ENCODE measurements around the gene JAK1.
"Not testable (repeated sequence)": the region's sequence is repeated elsewhere in the genome, so short reads cannot be mapped to it uniquely, and the experiment has no call there.

JAK1 gene

DNA sequence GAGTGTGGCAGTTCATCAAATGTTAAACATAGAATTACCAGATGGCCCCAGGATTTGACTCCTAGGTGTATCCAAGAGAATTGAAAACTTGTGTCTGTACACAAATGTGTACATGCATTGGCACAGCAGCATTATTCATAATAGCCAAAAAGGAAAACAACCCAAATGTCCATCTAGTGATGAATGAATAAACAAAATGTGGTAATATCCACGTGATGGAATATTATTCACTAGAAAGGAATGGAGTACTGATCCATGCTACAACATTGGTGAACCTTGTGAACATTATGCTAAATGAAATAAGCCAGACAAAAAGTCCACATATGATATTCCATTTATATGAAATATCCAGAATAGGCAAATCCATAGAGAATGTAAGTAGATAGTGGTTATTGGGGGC, 143.7 kb downstream of the JAK1 start:
- no peak overlapping the region for H3K4me3 ChIP-seq (ENCODE audit: insufficient read length, low read depth)
- no peak for TF ChIP-seq SUZ12 (IDR thresholded peaks at IDR 0.05; ENCODE audit: extremely low read depth, insufficient read depth, insufficient read length)
- no peak for TF ChIP-seq YY1 (IDR thresholded peaks at IDR 0.05; ENCODE audit: insufficient read depth, insufficient read length)
- no peak for TF ChIP-seq ZNF274 (IDR thresholded peaks at IDR 0.05; ENCODE audit: low read depth, low read length)
- H3K27me3 ChIP-seq (ENCODE audit: insufficient read depth, insufficient read length), result no peaks in the 10 kb centered on the region
- peaks cover 2% of the 10 kb centered on the region for H3K36me3 ChIP-seq (ENCODE audit: insufficient read depth, insufficient read length, low read length)
- H3K4me1 ChIP-seq (ENCODE audit: insufficient read depth, insufficient read length), result no peaks in the 10 kb centered on the region
- H3K9ac ChIP-seq (ENCODE audit: insufficient read length, low read depth), result no peak overlapping the region
- no peak for DNase-seq (ENCODE audit: low read depth, low spot score)
- no peaks in the 10 kb centered on the region for H3K9me3 ChIP-seq (ENCODE audit: insufficient read depth, low read length)

DNA sequence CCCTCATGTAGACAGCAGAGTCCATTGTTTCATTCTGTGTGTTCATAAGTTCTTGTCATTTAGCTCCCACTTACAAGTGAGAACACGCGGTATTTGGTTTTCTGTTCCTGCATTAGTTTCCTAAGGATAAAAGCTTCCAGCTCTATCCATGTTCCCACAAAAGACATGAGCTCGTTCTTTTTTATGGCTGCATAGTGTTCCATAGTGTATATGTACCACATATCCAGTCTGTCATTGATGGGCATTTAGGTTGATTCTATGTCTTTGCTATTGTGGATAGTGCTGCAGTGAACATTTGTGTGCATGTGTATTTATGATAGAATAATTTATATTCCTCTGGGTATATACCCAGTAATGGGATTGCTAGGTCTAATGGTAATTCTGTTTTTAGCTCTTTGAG, 145.8 kb downstream of the JAK1 start:
- not testable (repeated sequence) for H3K4me3 ChIP-seq (ENCODE audit: insufficient read length, low read depth); H3K9ac ChIP-seq (ENCODE audit: insufficient read length, low read depth); DNase-seq (ENCODE audit: low read depth, low spot score); H3K27me3 ChIP-seq (ENCODE audit: insufficient read depth, insufficient read length); H3K4me1 ChIP-seq (ENCODE audit: insufficient read depth, insufficient read length); H3K9me3 ChIP-seq (ENCODE audit: insufficient read depth, low read length); H3K36me3 ChIP-seq (ENCODE audit: insufficient read depth, insufficient read length, low read length)

- peaks cover 18% of the 10 kb centered on the region for H3K36me3 ChIP-seq (ENCODE audit: insufficient read depth, insufficient read length, low read length)
- H3K9me3 ChIP-seq (ENCODE audit: insufficient read depth, low read length); H3K4me3 ChIP-seq (ENCODE audit: insufficient read length, low read depth); H3K9ac ChIP-seq (ENCODE audit: insufficient read length, low read depth); H3K27me3 ChIP-seq (ENCODE audit: insufficient read depth, insufficient read length); DNase-seq (ENCODE audit: low read depth, low spot score); H3K4me1 ChIP-seq (ENCODE audit: insufficient read depth, insufficient read length): not testable (repeated sequence)
Measured at GRCh38 chr1:64817364-64817763, 149.0 kb downstream of the JAK1 start.

GRCh38 chr1:64814427-64814826, 151.9 kb downstream of the JAK1 start:
- TF ChIP-seq ZNF274 (IDR thresholded peaks at IDR 0.05; ENCODE audit: low read depth, low read length), result no peak
- no peak for TF ChIP-seq YY1 (IDR thresholded peaks at IDR 0.05; ENCODE audit: insufficient read depth, insufficient read length)
- no peak for TF ChIP-seq SUZ12 (IDR thresholded peaks at IDR 0.05; ENCODE audit: extremely low read depth, insufficient read depth, insufficient read length)
- Histone ChIP-seq H3K9me3 (ENCODE audit: insufficient read depth, low read length) (no peaks in the 10 kb centered on the region), H3K4me1 (ENCODE audit: insufficient read depth, insufficient read length) (no peaks in the 10 kb centered on the region), H3K36me3 (ENCODE audit: insufficient read depth, insufficient read length, low read length) (peaks cover 16% of the 10 kb centered on the region), H3K27me3 (ENCODE audit: insufficient read depth, insufficient read length) (no peaks in the 10 kb centered on the region), H3K4me3 (ENCODE audit: insufficient read length, low read depth) (no peak overlapping the region), H3K9ac (ENCODE audit: insufficient read length, low read depth) (no peak overlapping the region)
- DNase-seq (ENCODE audit: low read depth, low spot score), result no peak

GRCh38 chr1:64811131-64811530, 155.2 kb downstream of the JAK1 start:
- H3K27me3 ChIP-seq (ENCODE audit: insufficient read depth, insufficient read length), result no peaks in the 10 kb centered on the region
- DNase-seq (ENCODE audit: low read depth, low spot score), result no peak
- H3K4me1 ChIP-seq (ENCODE audit: insufficient read depth, insufficient read length), result no peaks in the 10 kb centered on the region
- H3K9me3 ChIP-seq (ENCODE audit: insufficient read depth, low read length), result no peaks in the 10 kb centered on the region
- H3K36me3 ChIP-seq (ENCODE audit: insufficient read depth, insufficient read length, low read length), result peaks cover 14% of the 10 kb centered on the region
- no peak overlapping the region for H3K4me3 ChIP-seq (ENCODE audit: insufficient read length, low read depth)
- no peak overlapping the region for H3K9ac ChIP-seq (ENCODE audit: insufficient read length, low read depth)
- TF ChIP-seq YY1 (IDR thresholded peaks at IDR 0.05; ENCODE audit: insufficient read depth, insufficient read length) (no peak), SUZ12 (IDR thresholded peaks at IDR 0.05; ENCODE audit: extremely low read depth, insufficient read depth, insufficient read length) (no peak), ZNF274 (IDR thresholded peaks at IDR 0.05; ENCODE audit: low read depth, low read length) (no peak)

DNA sequence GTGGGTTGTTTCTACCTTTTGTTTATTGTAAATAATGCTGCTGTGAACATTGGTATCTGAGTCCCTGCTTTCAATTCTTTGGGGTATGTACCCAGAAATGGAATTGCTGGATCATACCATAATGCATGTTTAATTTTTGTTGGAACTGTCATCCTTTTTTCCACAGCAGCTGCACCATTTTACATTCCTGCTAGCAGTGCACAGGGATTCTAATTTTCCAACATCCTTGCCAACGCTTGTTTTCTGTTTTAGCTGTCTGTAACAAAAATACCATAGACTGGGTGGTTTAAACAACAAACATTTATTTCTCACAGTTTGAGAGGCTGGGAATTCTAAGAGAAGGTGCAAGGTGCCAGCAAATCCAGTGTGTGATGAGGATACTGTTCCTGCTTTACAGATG, 156.3 kb downstream of the JAK1 start:
- Histone ChIP-seq H3K9me3 (ENCODE audit: insufficient read depth, low read length) (no peaks in the 10 kb centered on the region), H3K4me3 (ENCODE audit: insufficient read length, low read depth) (no peak overlapping the region), H3K36me3 (ENCODE audit: insufficient read depth, insufficient read length, low read length) (peaks cover 6% of the 10 kb centered on the region), H3K9ac (ENCODE audit: insufficient read length, low read depth) (no peak overlapping the region), H3K4me1 (ENCODE audit: insufficient read depth, insufficient read length) (no peaks in the 10 kb centered on the region), H3K27me3 (ENCODE audit: insufficient read depth, insufficient read length) (no peaks in the 10 kb centered on the region)
- TF ChIP-seq ZNF274 (IDR thresholded peaks at IDR 0.05; ENCODE audit: low read depth, low read length), result no peak
- TF ChIP-seq SUZ12 (IDR thresholded peaks at IDR 0.05; ENCODE audit: extremely low read depth, insufficient read depth, insufficient read length), result no peak
- DNase-seq (ENCODE audit: low read depth, low spot score), result no peak

DNA sequence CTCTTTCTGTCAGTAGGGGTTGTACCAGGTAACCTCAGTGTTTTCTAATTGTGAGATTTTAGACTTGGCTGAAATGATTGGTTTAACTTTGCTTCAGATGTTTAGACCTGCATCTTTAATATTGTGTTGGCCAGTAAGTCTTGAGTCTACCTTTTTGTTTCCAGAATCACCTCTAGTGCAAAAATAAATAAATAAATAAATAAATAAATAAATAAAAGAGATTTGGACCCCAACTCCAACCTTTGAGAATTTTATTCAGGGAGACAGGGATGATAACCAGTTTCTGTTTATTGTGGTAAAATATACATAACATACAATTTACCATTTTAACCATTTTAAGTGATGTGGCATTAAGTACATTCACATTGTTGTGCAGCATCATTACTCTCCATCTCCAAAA, 157.0 kb downstream of the JAK1 start:
- H3K4me3 ChIP-seq (ENCODE audit: insufficient read length, low read depth), result no peak overlapping the region
- H3K36me3 ChIP-seq (ENCODE audit: insufficient read depth, insufficient read length, low read length), result peaks cover 6% of the 10 kb centered on the region
- no peak for DNase-seq (ENCODE audit: low read depth, low spot score)
- H3K9me3 ChIP-seq (ENCODE audit: insufficient read depth, low read length), result no peaks in the 10 kb centered on the region
- no peaks in the 10 kb centered on the region for H3K4me1 ChIP-seq (ENCODE audit: insufficient read depth, insufficient read length)
- no peak overlapping the region for H3K9ac ChIP-seq (ENCODE audit: insufficient read length, low read depth)
- no peaks in the 10 kb centered on the region for H3K27me3 ChIP-seq (ENCODE audit: insufficient read depth, insufficient read length)
- TF ChIP-seq YY1 (IDR thresholded peaks at IDR 0.05; ENCODE audit: insufficient read depth, insufficient read length), result no peak
- no peak for TF ChIP-seq SUZ12 (IDR thresholded peaks at IDR 0.05; ENCODE audit: extremely low read depth, insufficient read depth, insufficient read length)
- no peak for TF ChIP-seq ZNF274 (IDR thresholded peaks at IDR 0.05; ENCODE audit: low read depth, low read length)

DNA sequence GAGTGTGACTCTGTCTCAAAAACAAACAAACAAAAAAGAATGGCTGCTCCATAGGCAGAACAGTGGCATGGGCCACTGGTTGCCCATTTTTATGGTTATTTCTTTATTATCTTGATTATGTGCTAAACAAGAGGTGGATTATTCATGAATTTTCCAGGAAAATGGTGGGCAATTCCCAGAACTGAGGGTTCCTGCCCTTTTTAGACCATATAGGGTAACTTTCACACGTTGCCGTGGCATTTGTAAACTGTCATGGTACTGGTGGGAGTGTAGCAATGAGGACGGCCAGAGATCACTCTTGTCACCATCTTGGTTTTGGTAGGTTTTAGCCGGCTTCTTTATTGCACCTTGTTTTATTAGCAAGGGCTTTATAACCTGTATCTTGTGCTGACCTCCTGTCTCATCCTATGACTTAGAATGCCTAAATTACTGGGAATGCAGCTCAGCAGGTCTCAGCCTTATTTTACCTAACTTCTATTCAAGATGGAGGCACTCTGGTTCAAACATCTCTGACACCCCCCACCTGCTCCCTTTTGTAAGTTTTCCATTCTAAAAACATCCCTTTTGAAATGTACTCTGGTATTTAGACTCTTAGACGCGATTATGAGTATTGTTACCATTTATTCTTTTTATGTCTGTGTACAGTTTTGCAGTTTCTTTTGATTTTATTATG, 164.4 kb downstream of the JAK1 start:
- TF ChIP-seq YY1 (IDR thresholded peaks at IDR 0.05; ENCODE audit: insufficient read depth, insufficient read length) (no peak), SUZ12 (IDR thresholded peaks at IDR 0.05; ENCODE audit: extremely low read depth, insufficient read depth, insufficient read length) (no peak), ZNF274 (IDR thresholded peaks at IDR 0.05; ENCODE audit: low read depth, low read length) (no peak)
- Histone ChIP-seq H3K36me3 (ENCODE audit: insufficient read depth, insufficient read length, low read length) (peaks cover 6% of the 10 kb centered on the region), H3K9ac (ENCODE audit: insufficient read length, low read depth) (no peak overlapping the region), H3K27me3 (ENCODE audit: insufficient read depth, insufficient read length) (no peaks in the 10 kb centered on the region), H3K4me3 (ENCODE audit: insufficient read length, low read depth) (no peak overlapping the region), H3K9me3 (ENCODE audit: insufficient read depth, low read length) (no peaks in the 10 kb centered on the region), H3K4me1 (ENCODE audit: insufficient read depth, insufficient read length) (no peaks in the 10 kb centered on the region)
- DNase-seq (ENCODE audit: low read depth, low spot score), result no peak

All from NT2/D1 (cell line).